HepG2 (cell line): ENCODE measurements around the gene WNT1. TPM values are rescaled to one million over a fixed set of nuclear protein-coding genes. Genes with fewer than 3 reads are reported as not detected.
A peak's percentile ranks its signal among the peaks of the same experiment; 100 is the strongest.

Experiments
- ARNT ChIP-seq: fragments of 450-650 bp; IDR thresholded peaks from 2 replicates; pipeline ENCODE4 v1.6.1; 2017
- ATM ChIP-seq: fragments of 450-650 bp; IDR thresholded peaks from 2 replicates; pipeline ENCODE4 v1.7.1; 2017; ENCODE audit warnings: mild to moderate bottlenecking, borderline replicate concordance
- CCAR2 ChIP-seq: fragments of 200-400 bp; formaldehyde crosslinking; optimal IDR thresholded peaks from 2 replicates; pipeline ENCODE3; 2018; ENCODE audit warnings: low read depth, mild to moderate bottlenecking, low read length, moderate library complexity
- CREM ChIP-seq, 2 experiments: sonication (generic) in 1 of 2; formaldehyde crosslinking in 1 of 2; IDR thresholded peaks; 2 replicates each; pipeline versions ENCODE4 v1.4.0 to v1.6.1; 2016 to 2020; ENCODE audit warnings: antibody characterized with exemption in 1 of 2, mild to moderate bottlenecking in 1 of 2, missing genetic modification reagents in 1 of 2
- FUBP1 ChIP-seq: sonication (generic); formaldehyde crosslinking; IDR thresholded peaks from 2 replicates; pipeline ENCODE4 v1.5.1; 2020; ENCODE audit warnings: missing genetic modification reagents, mild to moderate bottlenecking, borderline replicate concordance
- HNF1B ChIP-seq: sonication (generic); formaldehyde crosslinking; IDR thresholded peaks from 2 replicates; pipeline ENCODE4 v1.5.1; 2020; ENCODE audit warnings: mild to moderate bottlenecking, moderate library complexity, missing genetic modification reagents
- HNF4G ChIP-seq, 2 experiments: sonication (generic) in 1 of 2; formaldehyde crosslinking in 1 of 2; IDR thresholded peaks; 2 replicates each; pipeline versions ENCODE4 v1.4.0 to v1.6.1; 2011 to 2020; ENCODE audit warnings: borderline replicate concordance in 2 of 2, low read depth in 2 of 2, mild to moderate bottlenecking in 2 of 2, low read length in 1 of 2, missing genetic modification reagents in 1 of 2, moderate library complexity in 1 of 2
- KMT2A ChIP-seq: sonication (generic); formaldehyde crosslinking; IDR thresholded peaks from 2 replicates; pipeline ENCODE4 v1.4.0; 2020; ENCODE audit warnings: missing genetic modification reagents
- PRMT3 ChIP-seq: sonication (generic); formaldehyde crosslinking; IDR thresholded peaks from 2 replicates; pipeline ENCODE4 v1.8.1; 2022; ENCODE audit warnings: low read depth, mild to moderate bottlenecking, moderate library complexity, missing genetic modification reagents, borderline replicate concordance
- SIX4 ChIP-seq: sonication (generic); formaldehyde crosslinking; IDR thresholded peaks from 2 replicates; pipeline ENCODE4 v1.4.0; 2020; ENCODE audit warnings: missing genetic modification reagents
- TAF15 ChIP-seq: fragments of 200-400 bp; formaldehyde crosslinking; IDR thresholded peaks from one replicate; pipeline ENCODE4 v1.6.1; 2018; ENCODE audit warnings: mild to moderate bottlenecking, low read depth, low read length; ENCODE audit not compliant: poor library complexity, severe bottlenecking
- ZEB1 ChIP-seq: IDR thresholded peaks from 2 replicates; pipeline ENCODE4 v1.6.1; 2012; ENCODE audit warnings: mild to moderate bottlenecking, low read depth, inconsistent platforms; ENCODE audit not compliant: insufficient replicate concordance
- ZFP90 ChIP-seq: sonication (generic); formaldehyde crosslinking; IDR thresholded peaks from 2 replicates; pipeline ENCODE4 v1.8.0; 2022; ENCODE audit warnings: missing genetic modification reagents, mild to moderate bottlenecking, inconsistent platforms, borderline replicate concordance
- ZNF101 ChIP-seq: sonication (generic); formaldehyde crosslinking; IDR thresholded peaks from 2 replicates; pipeline ENCODE4 v1.4.0; 2020; ENCODE audit warnings: mild to moderate bottlenecking, low read depth, missing genetic modification reagents, borderline replicate concordance
- ZNF138 ChIP-seq: sonication (generic); formaldehyde crosslinking; IDR thresholded peaks from 2 replicates; pipeline ENCODE4 v1.5.0; 2020; ENCODE audit warnings: mild to moderate bottlenecking, low read depth, missing genetic modification reagents
- ZNF20 ChIP-seq: sonication (generic); formaldehyde crosslinking; IDR thresholded peaks from 2 replicates; pipeline ENCODE4 v1.4.0; 2020; ENCODE audit warnings: mild to moderate bottlenecking, moderate library complexity, missing genetic modification reagents
- ZNF225 ChIP-seq: sonication (generic); formaldehyde crosslinking; IDR thresholded peaks from 2 replicates; pipeline ENCODE4 v1.4.0; 2020; ENCODE audit warnings: mild to moderate bottlenecking, missing genetic modification reagents
- ZNF331 ChIP-seq: sonication (generic); formaldehyde crosslinking; IDR thresholded peaks from 2 replicates; pipeline ENCODE4 v1.4.0; 2020; ENCODE audit warnings: missing genetic modification reagents
- ZNF362 ChIP-seq: sonication (generic); formaldehyde crosslinking; IDR thresholded peaks from 2 replicates; pipeline ENCODE4 v1.4.0; 2020; ENCODE audit warnings: missing genetic modification reagents, mild to moderate bottlenecking, borderline replicate concordance
- ZNF550 ChIP-seq: sonication (generic); formaldehyde crosslinking; IDR thresholded peaks from 2 replicates; pipeline ENCODE4 v1.4.0; 2020; ENCODE audit warnings: mild to moderate bottlenecking, missing genetic modification reagents, borderline replicate concordance
- ZNF556 ChIP-seq: sonication (generic); formaldehyde crosslinking; IDR thresholded peaks from 2 replicates; pipeline ENCODE4 v1.4.0; 2020; ENCODE audit warnings: mild to moderate bottlenecking, missing genetic modification reagents, borderline replicate concordance
- ZNF720 ChIP-seq: sonication (generic); formaldehyde crosslinking; IDR thresholded peaks from 2 replicates; pipeline ENCODE4 v1.4.0; 2020; ENCODE audit warnings: missing genetic modification reagents
- polyA plus RNA-seq, 8 experiments: library from polyadenylated mRNA; depleted of rRNA in 3 of 8; stranded (reverse) in 7 of 8; unstranded in 1 of 8; fragments of >200 nt; fragmentation: Illumina TruSeq in 4 of 8; extraction: Trizol in 4 of 8; gene quantifications; 2 replicates each; pipeline versions ENCODE4 v1.2.1 to v1.2.3, GENCODE V29; 2011 to 2016; ENCODE audit warnings: low read depth in 4 of 8, missing spikeins in 1 of 8, mixed read lengths in 1 of 8; ENCODE audit not compliant: insufficient read depth in 1 of 8
- total RNA-seq, 5 experiments: library from RNA; depleted of rRNA; stranded (reverse); fragments of >200 nt; fragmentation: Illumina TruSeq; extraction: Trizol; gene quantifications; 2 replicates each; pipeline ENCODE4 v1.2.3, GENCODE V29; 2016; ENCODE audit warnings: low read depth in 1 of 5

WNT1 gene
- total and polyA plus RNA-seq, 2 of the 13 experiments (the other 11 are each of a cell fraction or from before 2014, with no cell fraction given): not detected

GRCh38 chr12:48998497-48999353, 20.6 kb downstream of the WNT1 start (continued):
- TF ChIP-seq FUBP1: no peak
- peak; percentile 77; the same call in 1 of the 2 replicates for TF ChIP-seq ZNF20 (CRISPR knock-in tag)
- no peak; the same call in 1 of the 2 replicates for TF ChIP-seq ZNF101 (CRISPR knock-in tag)
- peak; percentile 69; the same call in 1 of the 2 replicates for TF ChIP-seq ZNF225 (CRISPR knock-in tag)
- TF ChIP-seq CCAR2: no peak
- no peak for TF ChIP-seq CREM (IDR thresholded peaks at IDR 0.05)
- no peak for TF ChIP-seq CREM (CRISPR knock-in tag; IDR thresholded peaks at IDR 0.05)
- no peak for TF ChIP-seq ZNF138 (CRISPR knock-in tag)
- TF ChIP-seq TAF15: peak; percentile 4
- no peak for TF ChIP-seq ARNT
- peak; percentile 25; the same call in 1 of the 2 replicates for TF ChIP-seq ZNF556
- no peak for TF ChIP-seq HNF4G (IDR thresholded peaks at IDR 0.05; ENCODE audit: borderline replicate concordance, low read depth, low read length)
- TF ChIP-seq HNF4G (CRISPR knock-in tag; IDR thresholded peaks at IDR 0.05; ENCODE audit: borderline replicate concordance, low read depth): no peak
- TF ChIP-seq ZNF720 (CRISPR knock-in tag): no peak
- TF ChIP-seq ATM: no peak
- no peak for TF ChIP-seq PRMT3
- no peak for TF ChIP-seq ZNF550 (CRISPR knock-in tag)
- TF ChIP-seq KMT2A (CRISPR knock-in tag): no peak
- 0 out of 2 replicates have a peak, but pooled peaks have one; percentile 11 for TF ChIP-seq ZNF331 (CRISPR knock-in tag)
- TF ChIP-seq HNF1B (CRISPR knock-in tag): peak; percentile 54; the same call in 1 of the 2 replicates
- no peak for TF ChIP-seq ZEB1
- TF ChIP-seq ZFP90: peak; percentile 91; the same call in 1 of the 2 replicates
- TF ChIP-seq ZNF362 (CRISPR knock-in tag): no peak
- no peak for TF ChIP-seq SIX4 (CRISPR knock-in tag)
